ENCODE results near the gene XRCC1. TPM values are rescaled to one million over a fixed set of nuclear protein-coding genes. Genes with fewer than 3 reads are reported as not detected.

Gene XRCC1
- total RNA-seq, 2 experiments from 2014 or later = 27.2 to 35.9 TPM

GRCh38 chr19:43555185-43555770 is 20.0 kb downstream of the XRCC1 start:
- POLR2A ChIA-PET = interaction anchor here (0.6 to 1.0 kb wide), 3 partner anchors 19 to 39 kb away, joined by 3 to 4 read pairs (median 3); partner anchors contain the start of genes PINLYP and XRCC1
- Histone ChIP-seq H3K9me2 (ENCODE audit: insufficient read depth, low read length) (no peaks in the 10 kb centered on the region), H4K20me1 (ENCODE audit: insufficient read depth, low read length) (no peaks in the 10 kb centered on the region), H3K9me3 (ENCODE audit: low read length) (no peaks in the 10 kb centered on the region), H2AFZ (ENCODE audit: low read length) (no peak overlapping the region), H3K27ac (ENCODE audit: low read depth, low read length, poor library complexity, severe bottlenecking) (no peak overlapping the region), H3K4me3 (ENCODE audit: low read depth, low read length, poor library complexity, severe bottlenecking) (no peak overlapping the region), H3K4me1 (ENCODE audit: insufficient read depth, low read length, poor library complexity, severe bottlenecking) (no peaks in the 10 kb centered on the region), H3K79me2 (ENCODE audit: insufficient read depth, low read depth, low read length) (no peaks in the 10 kb centered on the region), H3K36me3 (ENCODE audit: insufficient read depth, low read length) (peaks cover 61% of the 10 kb centered on the region), H3K4me2 (ENCODE audit: low read length) (no peak overlapping the region)
- BruUV-seq (replicated peaks) = no TSS peak
- intact Hi-C loops (cut with micrococcal nuclease; ENCODE audit: unreplicated experiment) = no loop called here
- CTCF ChIA-PET (ENCODE audit: unreplicated experiment) = interaction anchor here (0.6 to 1.0 kb wide), 3 partner anchors 10 to 39 kb away, joined by 3 to 4 read pairs (median 3); no protein-coding TSS in a partner anchor
- peak; percentile 68 for DNase-seq (ENCODE audit: low spot score)
- TF ChIP-seq CTCF (conservative IDR thresholded peaks at IDR 0.05; ENCODE audit: low read length) (peak; percentile 88), EZH2phosphoT487 (IDR thresholded peaks at IDR 0.05; ENCODE audit: borderline replicate concordance, low read depth, low read length) (no peak)

DNA sequence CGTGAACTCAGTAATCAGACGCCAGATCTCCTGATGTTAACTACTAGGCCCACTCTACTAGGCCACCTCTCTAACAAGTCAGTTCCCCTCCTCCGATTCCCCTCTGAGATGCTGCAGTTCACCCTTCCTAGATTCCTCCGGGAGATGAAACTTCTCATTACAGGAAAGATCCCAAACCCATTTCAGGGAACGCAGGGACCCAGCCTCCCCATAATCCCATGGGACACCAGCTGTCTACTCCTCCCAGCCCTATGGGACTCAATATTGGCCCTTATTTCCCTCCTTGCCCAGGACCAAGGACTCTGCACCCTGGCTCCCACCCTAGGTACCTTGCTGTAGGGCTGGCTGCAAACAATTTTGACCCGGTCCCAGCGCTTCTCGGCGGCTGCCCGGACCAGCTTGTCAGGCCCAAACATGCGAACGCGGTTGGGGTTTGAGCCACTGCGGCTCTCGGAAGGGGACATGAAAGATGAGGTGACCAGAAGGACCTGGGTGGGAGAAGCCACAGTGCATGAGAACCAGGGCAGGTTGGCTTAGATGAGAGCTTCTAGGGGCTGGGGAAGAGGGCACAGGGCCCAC is 20.9 kb downstream of the XRCC1 start:
- intact Hi-C loops (cut with micrococcal nuclease; ENCODE audit: unreplicated experiment) = no loop called here

More for the DNA sequence above, 20.9 kb downstream of the XRCC1 start:
- BruUV-seq (replicated peaks) = no TSS peak
- Histone ChIP-seq H3K79me2 (ENCODE audit: insufficient read depth, low read depth, low read length) (no peaks in the 10 kb centered on the region), H3K4me3 (ENCODE audit: low read depth, low read length, poor library complexity, severe bottlenecking) (no peak overlapping the region), H3K4me1 (ENCODE audit: insufficient read depth, low read length, poor library complexity, severe bottlenecking) (no peaks in the 10 kb centered on the region), H4K20me1 (ENCODE audit: insufficient read depth, low read length) (no peaks in the 10 kb centered on the region), H2AFZ (ENCODE audit: low read length) (no peak overlapping the region), H3K36me3 (ENCODE audit: insufficient read depth, low read length) (peaks cover 62% of the 10 kb centered on the region), H3K9me2 (ENCODE audit: insufficient read depth, low read length) (no peaks in the 10 kb centered on the region), H3K4me2 (ENCODE audit: low read length) (no peak overlapping the region), H3K9me3 (ENCODE audit: low read length) (no peaks in the 10 kb centered on the region), H3K27ac (ENCODE audit: low read depth, low read length, poor library complexity, severe bottlenecking) (no peak overlapping the region)
- DNase-seq (ENCODE audit: low spot score) = no peak
- POLR2A ChIA-PET = interaction anchor here (0.9 kb wide), 1 partner anchor 40 kb away, joined by 4 read pairs; no protein-coding TSS in a partner anchor
- no peak for TF ChIP-seq EZH2phosphoT487 (IDR thresholded peaks at IDR 0.05; ENCODE audit: borderline replicate concordance, low read depth, low read length)
- TF ChIP-seq CTCF (conservative IDR thresholded peaks at IDR 0.05; ENCODE audit: low read length) = no peak
- CTCF ChIA-PET (ENCODE audit: unreplicated experiment) = interaction anchor here (0.6 kb wide), 1 partner anchor 11 kb away, joined by 3 read pairs; no protein-coding TSS in a partner anchor

All from OCI-LY7 (cell line).